Endodermal cell (in vitro differentiated cells): ENCODE results near the gene CBLB. TPM values are rescaled to one million over a fixed set of nuclear protein-coding genes. Genes with fewer than 3 reads are reported as not detected.

ENCODE experiments used
- DNase-seq: peaks from one replicate; pipeline ENCODE4 v3.0.0-alpha.2; 2017
- H3K27ac ChIP-seq: 2 replicates; pipeline ENCODE4 v1.5.1; 2013; ENCODE audit warnings: mild to moderate bottlenecking, low read depth, low read length, moderate library complexity
- H3K27me3 ChIP-seq: 2 replicates; pipeline ENCODE4 v1.6.1; 2013; ENCODE audit warnings: mild to moderate bottlenecking, low read length, moderate library complexity; ENCODE audit not compliant: insufficient read depth, control insufficient read depth, poor library complexity, severe bottlenecking
- H3K36me3 ChIP-seq: 2 replicates; pipeline ENCODE4 v1.7.0; 2013; ENCODE audit warnings: mild to moderate bottlenecking, low read length, moderate library complexity; ENCODE audit not compliant: control insufficient read depth, insufficient read depth
- H3K4me1 ChIP-seq: one replicate; pipeline ENCODE4 v1.7.0; 2013; ENCODE audit warnings: low read length; ENCODE audit not compliant: control insufficient read depth, insufficient read depth
- H3K4me3 ChIP-seq: 2 replicates; pipeline ENCODE4 v1.5.1; 2013; ENCODE audit warnings: mild to moderate bottlenecking, low read length, moderate library complexity
- H3K9ac ChIP-seq: 2 replicates; pipeline ENCODE4 v1.6.1; 2013; ENCODE audit warnings: mild to moderate bottlenecking, low read length, moderate library complexity; ENCODE audit not compliant: poor library complexity, severe bottlenecking; ENCODE audit errors: extremely low read depth
- H3K9me3 ChIP-seq: 2 replicates; pipeline ENCODE4 v1.6.1; 2013; ENCODE audit warnings: mild to moderate bottlenecking, low read length, moderate library complexity; ENCODE audit not compliant: control insufficient read depth
- H3K27ac Mint-ChIP-seq: 2 replicates; pipeline ENCODE4 v1.8.0; 2020; ENCODE audit warnings: mixed read lengths
- H3K27me3 Mint-ChIP-seq: 2 replicates; pipeline ENCODE4 v1.8.0; 2021; ENCODE audit warnings: mild to moderate bottlenecking, mixed read lengths; ENCODE audit not compliant: insufficient read depth
- H3K36me3 Mint-ChIP-seq: 2 replicates; pipeline ENCODE4 v1.8.0; 2020; ENCODE audit warnings: low read depth, mixed read lengths
- H3K4me1 Mint-ChIP-seq: 2 replicates; pipeline ENCODE4 v1.8.0; 2020; ENCODE audit warnings: mixed read lengths
- H3K4me3 Mint-ChIP-seq: 2 replicates; pipeline ENCODE4 v1.8.0; 2020; ENCODE audit warnings: mild to moderate bottlenecking, moderate library complexity, mixed read lengths
- H3K9me3 Mint-ChIP-seq: 2 replicates; pipeline ENCODE4 v1.8.0; 2020; ENCODE audit warnings: mild to moderate bottlenecking, mixed read lengths
- WGBS, 2 experiments: methylation state at CpG; one replicate each; pipeline versions ENCODE4 v1.1.5 to v1.1.7; 2013; ENCODE audit warnings: missing lambda C conversion rate in 2 of 2, mixed read lengths in 1 of 2; ENCODE audit not compliant: insufficient coverage in 1 of 2, insufficient read length in 1 of 2; 5-methylcytosine and 5-hydroxymethylcytosine counted together
- total RNA-seq, 2 donors: library from RNA; stranded (reverse); fragmentation: NEBNext Ultra II Directional in 1 of 2; extraction: Animal tissue kit (Norgen Biotek cat#: 25700) in 1 of 2; gene quantifications; 2 replicates in 1 of 2; 3 replicates in 1 of 2; pipeline ENCODE4 v1.2.1, GENCODE V29; 2021
- TF ChIP-seq, protein P1 (sequence below): fragments of 200-600 bp; sonication (generic); conservative IDR thresholded peaks from 2 replicates; pipeline ENCODE4 v1.5.0; 2021; ENCODE audit warnings: antibody characterized with exemption, mild to moderate bottlenecking

Gene CBLB
- total RNA-seq, 2 donors from 2014 or later, result 45.4 to 60.5 TPM

DNA sequence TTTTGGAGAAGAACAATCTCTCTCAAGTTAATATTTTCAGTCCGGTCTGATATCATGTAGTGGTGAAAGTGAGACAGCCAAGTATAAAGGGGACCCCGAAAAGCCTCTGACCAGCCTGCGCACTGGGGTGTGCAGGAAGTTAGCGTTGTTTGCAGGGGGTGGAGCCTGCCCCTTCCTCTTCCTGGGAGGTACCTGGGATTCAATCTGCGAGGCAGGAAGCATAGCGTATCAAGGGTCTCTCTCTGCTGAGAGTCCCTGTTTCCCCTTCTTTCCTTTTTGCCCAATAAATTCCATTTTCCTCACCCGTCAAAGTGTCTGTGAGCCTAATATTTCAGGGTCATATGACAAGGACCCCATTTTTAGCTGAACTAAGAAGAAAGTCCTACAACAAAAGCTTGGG is 44.8 kb upstream of the CBLB start:
- 91 to 100% methylated on average over 3 to 7 of the region's 7 CpGs for WGBS, 2 experiments
- TF ChIP-seq, protein P1, sequence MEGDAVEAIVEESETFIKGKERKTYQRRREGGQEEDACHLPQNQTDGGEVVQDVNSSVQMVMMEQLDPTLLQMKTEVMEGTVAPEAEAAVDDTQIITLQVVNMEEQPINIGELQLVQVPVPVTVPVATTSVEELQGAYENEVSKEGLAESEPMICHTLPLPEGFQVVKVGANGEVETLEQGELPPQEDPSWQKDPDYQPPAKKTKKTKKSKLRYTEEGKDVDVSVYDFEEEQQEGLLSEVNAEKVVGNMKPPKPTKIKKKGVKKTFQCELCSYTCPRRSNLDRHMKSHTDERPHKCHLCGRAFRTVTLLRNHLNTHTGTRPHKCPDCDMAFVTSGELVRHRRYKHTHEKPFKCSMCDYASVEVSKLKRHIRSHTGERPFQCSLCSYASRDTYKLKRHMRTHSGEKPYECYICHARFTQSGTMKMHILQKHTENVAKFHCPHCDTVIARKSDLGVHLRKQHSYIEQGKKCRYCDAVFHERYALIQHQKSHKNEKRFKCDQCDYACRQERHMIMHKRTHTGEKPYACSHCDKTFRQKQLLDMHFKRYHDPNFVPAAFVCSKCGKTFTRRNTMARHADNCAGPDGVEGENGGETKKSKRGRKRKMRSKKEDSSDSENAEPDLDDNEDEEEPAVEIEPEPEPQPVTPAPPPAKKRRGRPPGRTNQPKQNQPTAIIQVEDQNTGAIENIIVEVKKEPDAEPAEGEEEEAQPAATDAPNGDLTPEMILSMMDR, result no peak
- Mint-ChIP-seq H3K9me3 (peaks cover 7% of the 10 kb centered on the region), H3K27me3 (no peaks in the 10 kb centered on the region), H3K4me1 (no peaks in the 10 kb centered on the region), H3K27ac (no peak overlapping the region), H3K36me3 (no peaks in the 10 kb centered on the region), H3K4me3 (no peak overlapping the region)
- Histone ChIP-seq H3K9ac (no peak overlapping the region), H3K4me1 (no peaks in the 10 kb centered on the region), H3K36me3 (no peaks in the 10 kb centered on the region), H3K4me3 (no peak overlapping the region), H3K27ac (no peak overlapping the region), H3K9me3 (no peaks in the 10 kb centered on the region), H3K27me3 (no peaks in the 10 kb centered on the region)
- no peak for DNase-seq

- H3K27me3 Mint-ChIP-seq, result no peaks in the 10 kb centered on the region
- no peak overlapping the region for H3K9ac ChIP-seq
- TF ChIP-seq, protein P1, result no peak
These were observed 44.1 kb upstream of the CBLB start for GRCh38 chr3:105912891-105913290.

GRCh38 chr3:105911496-105911895 is 42.7 kb upstream of the CBLB start:
- H3K9me3 Mint-ChIP-seq, result peaks cover 7% of the 10 kb centered on the region
- TF ChIP-seq, protein P1, result no peak
- no peaks in the 10 kb centered on the region for H3K9me3 ChIP-seq
- H3K27ac ChIP-seq, result no peak overlapping the region
- no peak overlapping the region for H3K4me3 ChIP-seq
- H3K4me3 Mint-ChIP-seq, result no peak overlapping the region
- H3K4me1 ChIP-seq, result no peaks in the 10 kb centered on the region
- no peaks in the 10 kb centered on the region for H3K27me3 ChIP-seq
- H3K36me3 Mint-ChIP-seq, result no peaks in the 10 kb centered on the region
- no peak for DNase-seq
- H3K27ac Mint-ChIP-seq, result no peak overlapping the region
- H3K27me3 Mint-ChIP-seq, result no peaks in the 10 kb centered on the region
- H3K9ac ChIP-seq, result no peak overlapping the region
- H3K4me1 Mint-ChIP-seq, result no peaks in the 10 kb centered on the region
- H3K36me3 ChIP-seq, result no peaks in the 10 kb centered on the region

More at GRCh38 chr3:105912891-105913290, 44.1 kb upstream of the CBLB start:
- no peaks in the 10 kb centered on the region for H3K9me3 ChIP-seq
- Mint-ChIP-seq H3K9me3 (peaks cover 7% of the 10 kb centered on the region), H3K27ac (no peak overlapping the region), H3K4me3 (no peak overlapping the region), H3K4me1 (no peaks in the 10 kb centered on the region), H3K36me3 (no peaks in the 10 kb centered on the region)
- no peaks in the 10 kb centered on the region for H3K27me3 ChIP-seq
- no peak overlapping the region for H3K27ac ChIP-seq
- no peaks in the 10 kb centered on the region for H3K36me3 ChIP-seq
- no peak for DNase-seq
- no peak overlapping the region for H3K4me3 ChIP-seq
- H3K4me1 ChIP-seq, result no peaks in the 10 kb centered on the region
